ENCODE data around the gene GOT2.
"Not testable (repeated sequence)": the region's sequence is repeated elsewhere in the genome, so short reads cannot be mapped to it uniquely, and the experiment has no call there.

Gene GOT2

DNA sequence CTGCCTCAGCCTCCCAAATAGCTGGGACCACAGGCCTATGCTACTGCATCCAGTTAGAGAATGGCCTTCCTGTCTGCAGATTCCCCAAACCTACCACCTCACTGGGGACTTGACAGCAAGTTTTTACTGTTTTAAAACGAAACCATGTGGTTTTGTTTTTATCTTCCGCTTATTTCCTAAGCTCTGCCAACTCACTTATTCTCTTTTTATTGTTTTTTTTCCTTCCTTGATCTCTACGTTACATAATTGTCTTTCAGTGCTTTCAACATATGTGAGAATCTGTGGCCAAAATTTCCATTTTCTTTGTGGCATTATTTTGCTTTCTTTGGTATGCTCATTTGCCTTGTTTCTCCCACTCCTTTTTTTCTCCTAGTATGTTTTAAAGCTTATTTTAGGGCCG, 35.0 kb downstream of the GOT2 start:
- H3K36me3 Mint-ChIP-seq (ENCODE audit: insufficient read depth): no peaks in the 10 kb centered on the region
- no peaks in the 10 kb centered on the region for H3K27me3 Mint-ChIP-seq
- no peaks in the 10 kb centered on the region for H3K4me1 Mint-ChIP-seq
- no peak overlapping the region for H3K4me3 Mint-ChIP-seq
- H3K9me3 Mint-ChIP-seq: no peaks in the 10 kb centered on the region
- ATAC-seq (replicated peaks; ENCODE audit: extremely low read depth, poor library complexity, severe bottlenecking) (no peak), DNase-seq (ENCODE audit: low spot score in 2 of 2) (no peak)
- no peak overlapping the region for H3K27ac Mint-ChIP-seq (ENCODE audit: low read depth)

- Mint-ChIP-seq H3K36me3 (ENCODE audit: insufficient read depth) (no peaks in the 10 kb centered on the region), H3K4me3 (no peak overlapping the region), H3K27me3 (peaks cover 7% of the 10 kb centered on the region), H3K9me3 (no peaks in the 10 kb centered on the region), H3K27ac (ENCODE audit: low read depth) (no peak overlapping the region), H3K4me1 (no peaks in the 10 kb centered on the region)
- DNase-seq (ENCODE audit: low spot score in 2 of 2): no peak
- no peak for ATAC-seq (replicated peaks; ENCODE audit: extremely low read depth, poor library complexity, severe bottlenecking)
These were observed 38.7 kb downstream of the GOT2 start for GRCh38 chr16:58695368-58695767.

GRCh38 chr16:58692450-58692849, 41.7 kb downstream of the GOT2 start:
- no peak for DNase-seq (ENCODE audit: low spot score in 2 of 2)
- H3K4me3 Mint-ChIP-seq: no peak overlapping the region
- peaks cover 7% of the 10 kb centered on the region for H3K27me3 Mint-ChIP-seq
- no peaks in the 10 kb centered on the region for H3K9me3 Mint-ChIP-seq
- no peak overlapping the region for H3K27ac Mint-ChIP-seq (ENCODE audit: low read depth)
- no peaks in the 10 kb centered on the region for H3K36me3 Mint-ChIP-seq (ENCODE audit: insufficient read depth)
- H3K4me1 Mint-ChIP-seq: no peaks in the 10 kb centered on the region
- ATAC-seq (replicated peaks; ENCODE audit: extremely low read depth, poor library complexity, severe bottlenecking): no peak

GRCh38 chr16:58686985-58687706, 47.0 kb downstream of the GOT2 start:
- H3K4me1 Mint-ChIP-seq: peaks cover 18% of the 10 kb centered on the region
- not testable (repeated sequence) for DNase-seq (ENCODE audit: low spot score in 2 of 2); H3K36me3 Mint-ChIP-seq (ENCODE audit: insufficient read depth); ATAC-seq (replicated peaks; ENCODE audit: extremely low read depth, poor library complexity, severe bottlenecking); H3K27me3 Mint-ChIP-seq; H3K27ac Mint-ChIP-seq (ENCODE audit: low read depth); H3K4me3 Mint-ChIP-seq; H3K9me3 Mint-ChIP-seq

- Mint-ChIP-seq H3K36me3 (ENCODE audit: insufficient read depth) (no peaks in the 10 kb centered on the region), H3K27ac (ENCODE audit: low read depth) (peak overlapping the region; percentile 70), H3K27me3 (no peaks in the 10 kb centered on the region), H3K9me3 (no peaks in the 10 kb centered on the region), H3K4me3 (peak overlapping the region; percentile 86), H3K4me1 (peaks cover 23% of the 10 kb centered on the region)
- ATAC-seq (replicated peaks; ENCODE audit: extremely low read depth, poor library complexity, severe bottlenecking): no peak
- no peak for DNase-seq (ENCODE audit: low spot score in 2 of 2)
These were observed 49.0 kb downstream of the GOT2 start for GRCh38 chr16:58685084-58685449.

DNA sequence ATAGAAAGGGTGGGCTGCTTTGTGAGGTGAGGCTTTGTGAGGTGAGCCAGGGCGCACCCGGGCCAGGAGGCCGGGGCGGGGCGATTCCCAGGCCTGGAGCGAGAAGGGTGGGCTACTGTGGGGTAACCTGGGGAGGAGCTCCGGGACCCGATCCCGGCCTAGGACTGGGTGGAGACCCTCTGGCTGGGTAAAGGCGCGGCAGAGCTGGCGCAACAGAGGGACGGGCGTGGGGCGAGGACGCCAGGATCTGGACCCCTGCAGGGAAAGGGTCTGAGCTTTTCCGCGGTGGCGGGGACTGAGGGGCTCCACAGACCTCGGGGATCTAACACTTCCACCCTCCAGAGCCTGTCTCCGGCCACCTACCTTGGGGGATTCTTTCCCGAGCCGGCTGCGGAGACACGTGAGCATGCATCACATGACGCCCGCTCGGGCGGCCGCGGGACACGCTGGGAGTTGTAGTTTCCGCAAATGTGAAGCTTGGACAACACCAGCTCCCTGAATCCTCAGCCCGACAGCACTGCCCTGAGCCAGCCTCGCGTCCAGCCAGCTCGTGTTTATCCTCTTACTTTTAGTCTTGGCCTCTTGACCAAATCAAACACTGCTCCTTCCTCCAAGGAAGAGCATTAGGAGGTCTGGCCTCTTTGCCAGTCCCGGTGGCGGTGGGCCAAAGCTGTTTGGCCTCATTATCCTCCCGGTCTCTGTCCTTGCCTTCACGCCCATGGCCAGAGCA, 49.6 kb downstream of the GOT2 start, which contains the start of gene SLC38A7:
Gene SLC38A7 (minus strand): TSS at position 417 of the 730 bp plus-strand sequence. CDS start 4,644 bp downstream, outside the sequence.
- Mint-ChIP-seq H3K4me3 (peak within 1 kb of the TSS; percentile 86), H3K27ac (ENCODE audit: low read depth) (peak within 1 kb of the TSS; percentile 70), H3K27me3 (no peaks in the 10 kb centered on the region), H3K4me1 (peaks cover 23% of the 10 kb centered on the region), H3K36me3 (ENCODE audit: insufficient read depth) (no peaks in the 10 kb centered on the region), H3K9me3 (no peaks in the 10 kb centered on the region)
- ATAC-seq (replicated peaks; ENCODE audit: extremely low read depth, poor library complexity, severe bottlenecking) (peak; percentile 87), DNase-seq (ENCODE audit: low spot score in 2 of 2) (peak; percentile 38)

- Mint-ChIP-seq H3K9me3 (no peaks in the 10 kb centered on the region), H3K27ac (ENCODE audit: low read depth) (peak overlapping the region; percentile 70), H3K4me3 (peak overlapping the region; percentile 86), H3K36me3 (ENCODE audit: insufficient read depth) (no peaks in the 10 kb centered on the region), H3K4me1 (peaks cover 23% of the 10 kb centered on the region), H3K27me3 (no peaks in the 10 kb centered on the region)
- ATAC-seq (replicated peaks; ENCODE audit: extremely low read depth, poor library complexity, severe bottlenecking): no peak
- no peak for DNase-seq (ENCODE audit: low spot score in 2 of 2)
These were observed 50.1 kb downstream of the GOT2 start for GRCh38 chr16:58684001-58684353.

- no peaks in the 10 kb centered on the region for H3K27me3 Mint-ChIP-seq
- no peak for DNase-seq (ENCODE audit: low spot score in 2 of 2)
- no peaks in the 10 kb centered on the region for H3K9me3 Mint-ChIP-seq
These were observed 54.4 kb downstream of the GOT2 start for GRCh38 chr16:58679763-58680162.

DNA sequence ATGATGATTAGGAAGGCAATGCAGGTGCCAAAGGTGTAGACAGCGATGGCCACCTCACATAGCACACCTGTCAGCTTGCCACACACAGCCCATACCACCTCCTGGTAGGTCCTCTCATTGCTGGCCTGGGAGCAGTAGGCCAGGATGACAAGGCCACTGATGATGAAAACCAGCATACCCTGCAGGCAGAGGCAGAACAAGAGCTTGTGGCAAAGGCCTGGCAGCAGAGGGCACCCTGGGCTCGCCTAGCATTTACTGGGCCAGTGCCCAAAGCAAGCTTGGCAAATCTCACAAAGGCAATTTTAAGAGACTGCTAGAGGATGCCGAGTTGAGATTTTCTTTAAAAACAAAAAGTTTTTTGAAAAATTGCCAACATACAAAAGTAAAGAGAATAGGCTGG, 55.4 kb downstream of the GOT2 start:
- H3K36me3 Mint-ChIP-seq (ENCODE audit: insufficient read depth): peaks cover 1% of the 10 kb centered on the region
- H3K27ac Mint-ChIP-seq (ENCODE audit: low read depth): no peak overlapping the region
- no peak overlapping the region for H3K4me3 Mint-ChIP-seq
- DNase-seq (ENCODE audit: low spot score in 2 of 2): no peak
- no peaks in the 10 kb centered on the region for H3K27me3 Mint-ChIP-seq
- peaks cover 12% of the 10 kb centered on the region for H3K4me1 Mint-ChIP-seq
- no peaks in the 10 kb centered on the region for H3K9me3 Mint-ChIP-seq
- ATAC-seq (replicated peaks; ENCODE audit: extremely low read depth, poor library complexity, severe bottlenecking): no peak

More at GRCh38 chr16:58679763-58680162, 54.4 kb downstream of the GOT2 start:
- no peak for ATAC-seq (replicated peaks; ENCODE audit: extremely low read depth, poor library complexity, severe bottlenecking)
- H3K27ac Mint-ChIP-seq (ENCODE audit: low read depth): no peak overlapping the region
- H3K4me3 Mint-ChIP-seq: no peak overlapping the region
- H3K36me3 Mint-ChIP-seq (ENCODE audit: insufficient read depth): no peaks in the 10 kb centered on the region
- H3K4me1 Mint-ChIP-seq: peaks cover 20% of the 10 kb centered on the region

GRCh38 chr16:58678269-58678668, 55.8 kb downstream of the GOT2 start:
- no peak for DNase-seq (ENCODE audit: low spot score in 2 of 2)
- peaks cover 8% of the 10 kb centered on the region for H3K4me1 Mint-ChIP-seq
- ATAC-seq (replicated peaks; ENCODE audit: extremely low read depth, poor library complexity, severe bottlenecking): no peak
- peaks cover 1% of the 10 kb centered on the region for H3K36me3 Mint-ChIP-seq (ENCODE audit: insufficient read depth)
- H3K9me3 Mint-ChIP-seq: no peaks in the 10 kb centered on the region
- no peak overlapping the region for H3K27ac Mint-ChIP-seq (ENCODE audit: low read depth)
- H3K4me3 Mint-ChIP-seq: no peak overlapping the region
- H3K27me3 Mint-ChIP-seq: no peaks in the 10 kb centered on the region

- H3K27me3 Mint-ChIP-seq: no peaks in the 10 kb centered on the region
- peaks cover 4% of the 10 kb centered on the region for H3K36me3 Mint-ChIP-seq (ENCODE audit: insufficient read depth)
- H3K4me1 Mint-ChIP-seq: no peaks in the 10 kb centered on the region
- H3K9me3 Mint-ChIP-seq: no peaks in the 10 kb centered on the region
- DNase-seq (ENCODE audit: low spot score in 2 of 2) (no peak), ATAC-seq (replicated peaks; ENCODE audit: extremely low read depth, poor library complexity, severe bottlenecking) (no peak)
- H3K4me3 Mint-ChIP-seq: no peak overlapping the region
- no peak overlapping the region for H3K27ac Mint-ChIP-seq (ENCODE audit: low read depth)
These were observed 63.1 kb downstream of the GOT2 start for GRCh38 chr16:58670946-58671583.

- Mint-ChIP-seq H3K27me3 (no peaks in the 10 kb centered on the region), H3K27ac (ENCODE audit: low read depth) (no peak overlapping the region), H3K9me3 (no peaks in the 10 kb centered on the region), H3K4me3 (no peak overlapping the region), H3K4me1 (no peaks in the 10 kb centered on the region), H3K36me3 (ENCODE audit: insufficient read depth) (peaks cover 4% of the 10 kb centered on the region)
- ATAC-seq (replicated peaks; ENCODE audit: extremely low read depth, poor library complexity, severe bottlenecking) (no peak), DNase-seq (ENCODE audit: low spot score in 2 of 2) (no peak)
These were observed 63.9 kb downstream of the GOT2 start for GRCh38 chr16:58670177-58670576.

- Mint-ChIP-seq H3K4me1 (no peaks in the 10 kb centered on the region), H3K27ac (ENCODE audit: low read depth) (no peak overlapping the region), H3K9me3 (no peaks in the 10 kb centered on the region), H3K4me3 (no peak overlapping the region), H3K27me3 (no peaks in the 10 kb centered on the region), H3K36me3 (ENCODE audit: insufficient read depth) (peaks cover 2% of the 10 kb centered on the region)
- DNase-seq (ENCODE audit: low spot score in 2 of 2) (no peak), ATAC-seq (replicated peaks; ENCODE audit: extremely low read depth, poor library complexity, severe bottlenecking) (no peak)
These were observed 68.9 kb downstream of the GOT2 start for GRCh38 chr16:58665200-58665599.

All from central memory CD8-positive, alpha-beta T cell (primary cell).